Ishikawa (cell line): ENCODE results near the gene PABPN1L.

Source experiments
- EP300 ChIP-seq: IDR thresholded peaks from 2 replicates; pipeline ENCODE4 v1.6.1; 2012; ENCODE audit warnings: borderline replicate concordance
- NFIC ChIP-seq: IDR thresholded peaks from 2 replicates; pipeline ENCODE4 v1.6.1; 2012
- REST ChIP-seq: IDR thresholded peaks from 2 replicates; pipeline ENCODE4 v1.6.1; 2012; ENCODE audit warnings: low read depth, mild to moderate bottlenecking
- YY1 ChIP-seq: IDR thresholded peaks from 2 replicates; pipeline ENCODE4 v1.6.1; 2012; ENCODE audit warnings: low read depth
- TF ChIP-seq, protein P1 (sequence below): IDR thresholded peaks from 2 replicates; pipeline ENCODE4 v1.6.1; 2012
- TF ChIP-seq, protein P2 (sequence below): IDR thresholded peaks from 2 replicates; pipeline ENCODE4 v1.6.1; 2012

DNA sequence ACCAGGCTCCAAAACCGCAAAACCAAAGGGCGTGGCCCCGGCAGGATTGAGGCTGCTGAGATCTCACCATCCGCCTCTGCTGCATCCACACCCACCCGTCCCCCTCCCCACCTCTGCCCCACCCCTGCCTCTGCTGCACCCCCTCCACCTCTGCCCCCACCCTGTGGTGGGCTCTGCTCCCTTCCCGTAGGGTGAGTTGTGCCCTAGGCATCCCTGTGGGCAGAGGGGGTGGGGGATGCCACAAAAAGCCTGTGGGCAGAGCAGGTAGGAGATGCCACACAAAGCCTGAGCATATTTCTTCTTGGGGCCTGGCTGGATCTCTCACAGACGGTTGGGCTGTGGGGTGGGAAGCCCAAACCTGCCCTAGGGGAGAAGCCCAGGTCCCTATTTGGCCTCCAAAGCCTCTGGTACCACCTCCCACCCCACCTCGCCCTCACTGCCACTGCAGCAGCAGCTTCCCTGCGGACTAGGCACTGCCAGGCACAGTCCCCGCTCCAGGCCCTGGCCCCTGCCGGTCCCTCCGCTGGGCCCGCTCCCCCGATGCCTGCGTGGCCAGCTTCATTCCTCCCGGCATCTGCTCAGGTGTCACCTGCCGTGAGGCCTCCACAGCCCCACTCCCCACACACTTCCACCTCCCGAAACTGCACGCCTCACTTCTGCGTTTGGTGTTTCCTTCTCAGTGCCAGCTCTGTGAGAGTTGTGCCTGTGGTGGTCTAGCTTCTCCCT is 11.3 kb upstream of the PABPN1L start:
- TF ChIP-seq, protein P1, sequence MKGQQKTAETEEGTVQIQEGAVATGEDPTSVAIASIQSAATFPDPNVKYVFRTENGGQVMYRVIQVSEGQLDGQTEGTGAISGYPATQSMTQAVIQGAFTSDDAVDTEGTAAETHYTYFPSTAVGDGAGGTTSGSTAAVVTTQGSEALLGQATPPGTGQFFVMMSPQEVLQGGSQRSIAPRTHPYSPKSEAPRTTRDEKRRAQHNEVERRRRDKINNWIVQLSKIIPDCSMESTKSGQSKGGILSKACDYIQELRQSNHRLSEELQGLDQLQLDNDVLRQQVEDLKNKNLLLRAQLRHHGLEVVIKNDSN = no peak
- TF ChIP-seq, protein P2, sequence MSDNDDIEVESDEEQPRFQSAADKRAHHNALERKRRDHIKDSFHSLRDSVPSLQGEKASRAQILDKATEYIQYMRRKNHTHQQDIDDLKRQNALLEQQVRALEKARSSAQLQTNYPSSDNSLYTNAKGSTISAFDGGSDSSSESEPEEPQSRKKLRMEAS = no peak
- TF ChIP-seq REST = no peak
- no peak for TF ChIP-seq EP300
- TF ChIP-seq NFIC = no peak
- no peak for TF ChIP-seq YY1
